ENCODE measurements around the gene KIF19. TPM values are rescaled to one million over a fixed set of nuclear protein-coding genes. Genes with fewer than 3 reads are reported as not detected.

KIF19 gene
- total and polyA plus RNA-seq, 8 donors: 0.22 to 13.5 (median 0.64) TPM

DNA sequence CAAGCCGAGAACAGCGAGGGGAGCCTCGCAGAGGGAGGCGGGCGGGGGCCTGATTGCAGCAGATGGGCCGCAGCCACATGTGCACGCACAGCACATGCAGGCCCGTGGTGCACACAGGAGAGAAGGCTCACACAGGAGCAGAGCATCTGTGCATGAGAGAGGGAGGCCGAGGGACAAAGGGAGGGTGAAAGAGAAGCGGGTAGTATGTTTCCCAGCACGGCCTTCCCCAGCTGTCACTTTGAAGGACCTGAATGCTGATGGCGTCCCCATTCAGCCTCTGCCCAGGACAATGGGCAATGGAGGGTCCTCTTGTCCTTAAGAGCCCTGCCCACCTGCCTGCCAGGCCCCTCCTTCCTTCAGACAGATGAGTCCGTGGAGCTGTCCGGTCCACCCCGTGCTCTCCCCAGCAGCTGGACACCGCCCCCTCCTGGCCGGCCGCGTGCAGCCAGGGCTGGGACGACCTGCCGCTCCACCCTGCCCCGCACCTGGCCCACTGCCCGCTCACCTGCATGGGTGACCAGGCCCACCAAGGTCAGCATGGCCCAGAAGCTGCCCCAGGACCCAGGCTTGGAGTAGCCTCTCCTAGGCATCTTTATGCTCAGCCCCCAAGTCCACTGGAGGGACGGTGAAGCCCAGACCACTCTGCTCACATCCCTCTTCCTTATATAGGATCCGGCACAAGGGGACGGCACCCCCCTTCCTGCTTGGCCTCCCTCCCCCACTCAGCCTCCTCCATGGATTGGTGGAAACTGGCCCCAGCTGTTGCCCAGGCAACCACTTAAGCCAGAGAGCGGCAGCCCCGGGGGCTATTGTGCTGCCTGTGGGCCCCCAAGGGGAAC lies 35.4 kb downstream of the KIF19 start, which contains the start of gene BTBD17:
BTBD17 (minus strand) TSS at position 639 of the 839 bp plus-strand sequence; CDS start at position 590, 49 bp downstream.
- peaks cover 0 to 23% (median 2%) of the 10 kb centered on the region in 4 donors for H3K27me3 ChIP-seq
- 23 to 24% methylated on average over 28 of the region's 28 CpGs for WGBS, 2 donors

GRCh38 chr17:74362069-74362405 lies 36.0 kb downstream of the KIF19 start:
- intact Hi-C loops (cut with DNase I): loop anchor here in 1 of 3 donors (5.0 kb wide), 1 partner anchor 50 kb away; no protein-coding TSS in a partner anchor

More for the DNA sequence above, 35.4 kb downstream of the KIF19 start, which contains the start of gene BTBD17:
- peak; percentile 40 to 87 (median 73) for DNase-seq
- peak; percentile 72 to 90 (median 86) for ATAC-seq
- intact Hi-C loops (cut with DNase I): loop anchor here in 1 of 3 donors (5.0 kb wide), 1 partner anchor 49 kb away; no protein-coding TSS in a partner anchor
- no peak for FAIRE-seq
- H3K27ac ChIP-seq: no peak within 1 kb of the TSS
- no peaks in the 10 kb centered on the region for H3K36me3 ChIP-seq
- no peaks in the 10 kb centered on the region for H3K9me3 ChIP-seq
- peaks cover 0 to 3% (median 0%) of the 10 kb centered on the region in 3 donors for H3K4me1 ChIP-seq
- TF ChIP-seq, protein P1, sequence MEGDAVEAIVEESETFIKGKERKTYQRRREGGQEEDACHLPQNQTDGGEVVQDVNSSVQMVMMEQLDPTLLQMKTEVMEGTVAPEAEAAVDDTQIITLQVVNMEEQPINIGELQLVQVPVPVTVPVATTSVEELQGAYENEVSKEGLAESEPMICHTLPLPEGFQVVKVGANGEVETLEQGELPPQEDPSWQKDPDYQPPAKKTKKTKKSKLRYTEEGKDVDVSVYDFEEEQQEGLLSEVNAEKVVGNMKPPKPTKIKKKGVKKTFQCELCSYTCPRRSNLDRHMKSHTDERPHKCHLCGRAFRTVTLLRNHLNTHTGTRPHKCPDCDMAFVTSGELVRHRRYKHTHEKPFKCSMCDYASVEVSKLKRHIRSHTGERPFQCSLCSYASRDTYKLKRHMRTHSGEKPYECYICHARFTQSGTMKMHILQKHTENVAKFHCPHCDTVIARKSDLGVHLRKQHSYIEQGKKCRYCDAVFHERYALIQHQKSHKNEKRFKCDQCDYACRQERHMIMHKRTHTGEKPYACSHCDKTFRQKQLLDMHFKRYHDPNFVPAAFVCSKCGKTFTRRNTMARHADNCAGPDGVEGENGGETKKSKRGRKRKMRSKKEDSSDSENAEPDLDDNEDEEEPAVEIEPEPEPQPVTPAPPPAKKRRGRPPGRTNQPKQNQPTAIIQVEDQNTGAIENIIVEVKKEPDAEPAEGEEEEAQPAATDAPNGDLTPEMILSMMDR (IDR thresholded peaks at IDR 0.05): peak; percentile 56 to 73 (median 62)
- no peak within 1 kb of the TSS for H3K4me3 ChIP-seq

GRCh38 chr17:74362810-74363498 lies 36.9 kb downstream of the KIF19 start:
- no peak overlapping the region for H3K4me3 ChIP-seq
- no peaks in the 10 kb centered on the region for H3K36me3 ChIP-seq
- H3K4me1 ChIP-seq: no peaks in the 10 kb centered on the region
- intact Hi-C loops (cut with DNase I): loop anchor here in 1 of 3 donors (5.0 kb wide), 1 partner anchor 51 kb away; no protein-coding TSS in a partner anchor
- peak in 1 of 4 donors; percentile 15 for ATAC-seq
- peak in 1 of 6 donors; percentile 60 for DNase-seq
- H3K27ac ChIP-seq: no peak overlapping the region
- 28% methylated on average over 13 to 14 of the region's 14 CpGs for WGBS, 2 donors
- peaks cover 0 to 10% (median 0%) of the 10 kb centered on the region in 4 donors for H3K27me3 ChIP-seq
- no peaks in the 10 kb centered on the region for H3K9me3 ChIP-seq
- TF ChIP-seq, protein P1 (IDR thresholded peaks at IDR 0.05): no peak
- FAIRE-seq: no peak

More at GRCh38 chr17:74362069-74362405, 36.0 kb downstream of the KIF19 start:
- WGBS, 2 donors: 19 to 28% methylated on average over 9 of the region's 9 CpGs
- Histone ChIP-seq H3K4me1 (peaks cover 0 to 3% (median 0%) of the 10 kb centered on the region in 3 donors), H3K27me3 (peaks cover 0 to 18% (median 2%) of the 10 kb centered on the region in 4 donors), H3K4me3 (no peak overlapping the region), H3K27ac (no peak overlapping the region), H3K9me3 (no peaks in the 10 kb centered on the region), H3K36me3 (no peaks in the 10 kb centered on the region)
- ATAC-seq: no peak
- FAIRE-seq: no peak
- TF ChIP-seq, protein P1 (IDR thresholded peaks at IDR 0.05): no peak
- DNase-seq: no peak

DNA sequence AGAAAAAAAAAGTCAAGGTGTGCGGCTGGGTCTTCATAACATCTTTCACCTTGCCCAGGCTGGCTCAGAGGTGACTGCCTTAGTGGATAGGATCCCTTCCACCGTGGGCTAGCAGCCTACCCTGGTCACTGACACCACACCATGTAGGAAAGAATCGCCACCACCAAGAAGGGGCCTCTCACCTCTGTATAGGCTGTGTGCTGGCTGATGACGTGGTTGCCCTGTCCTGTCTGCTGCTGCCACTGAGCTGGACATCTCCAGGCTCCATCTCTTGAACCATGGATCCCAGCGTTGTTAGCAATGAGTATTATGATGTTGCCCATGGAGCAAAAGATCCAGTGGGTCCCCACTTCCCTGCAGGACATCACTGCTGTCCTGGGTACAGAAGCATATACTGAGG lies 41.2 kb downstream of the KIF19 start, which contains the start of gene GPR142:
GPR142 (plus strand) TSS at position 301 of the 400 bp plus-strand sequence. CDS start 2,035 bp downstream, outside the sequence.
- no peaks in the 10 kb centered on the region for H3K27me3 ChIP-seq
- no peaks in the 10 kb centered on the region for H3K36me3 ChIP-seq
- peaks cover 0 to 4% (median 0%) of the 10 kb centered on the region in 3 donors for H3K4me1 ChIP-seq
- 67 to 73% methylated on average over 5 of the region's 5 CpGs for WGBS, 2 donors
- FAIRE-seq (no peak), ATAC-seq (no peak), DNase-seq (peak in 1 of 6 donors; percentile 2)
- TF ChIP-seq, protein P1 (IDR thresholded peaks at IDR 0.05): no peak
- H3K9me3 ChIP-seq: no peaks in the 10 kb centered on the region
- intact Hi-C loops (cut with DNase I): no loop called here
- H3K27ac ChIP-seq: no peak within 1 kb of the TSS
- H3K4me3 ChIP-seq: no peak within 1 kb of the TSS

All from pancreas (tissue), 10 donors.